ENCODE data around the gene DNER. TPM values are rescaled to one million over a fixed set of nuclear protein-coding genes. Genes with fewer than 3 reads are reported as not detected.

The DNER gene
- total RNA-seq, 2 donors from 2014 or later, result 0.11 to 0.18 TPM

- Mint-ChIP-seq H3K27ac (no peak overlapping the region), H3K4me3 (no peak overlapping the region), H3K36me3 (ENCODE audit: low read depth) (no peaks in the 10 kb centered on the region), H3K4me1 (no peaks in the 10 kb centered on the region), H3K9me3 (peaks cover 5% of the 10 kb centered on the region), H3K27me3 (ENCODE audit: insufficient read depth) (no peaks in the 10 kb centered on the region)
- Histone ChIP-seq H3K9me3 (ENCODE audit: control insufficient read depth, low read length) (no peaks in the 10 kb centered on the region), H3K9ac (ENCODE audit: extremely low read depth, low read length, poor library complexity, severe bottlenecking) (no peak overlapping the region), H3K27me3 (ENCODE audit: control insufficient read depth, insufficient read depth, low read length, poor library complexity, severe bottlenecking) (no peaks in the 10 kb centered on the region), H3K4me1 (ENCODE audit: control insufficient read depth, insufficient read depth, low read length) (no peaks in the 10 kb centered on the region), H3K4me3 (ENCODE audit: low read length) (no peak overlapping the region), H3K36me3 (ENCODE audit: control insufficient read depth, insufficient read depth, low read length) (no peaks in the 10 kb centered on the region), H3K27ac (ENCODE audit: low read depth, low read length) (no peak overlapping the region)
- TF ChIP-seq CTCF (conservative IDR thresholded peaks at IDR 0.05), result no peak
- DNase-seq, result no peak
- WGBS, 2 experiments (ENCODE audit: insufficient coverage in 1 of 2, insufficient read length in 1 of 2), result 83 to 85% methylated on average over 3 to 4 of the region's 4 CpGs
Measured at GRCh38 chr2:229346816-229347540, 367.4 kb downstream of the DNER start.

- no peaks in the 10 kb centered on the region for H3K27me3 Mint-ChIP-seq (ENCODE audit: insufficient read depth)
Measured at GRCh38 chr2:229344955-229345354, 369.4 kb downstream of the DNER start.

GRCh38 chr2:229344151-229344551 is 370.2 kb downstream of the DNER start:
- no peaks in the 10 kb centered on the region for H3K9me3 Mint-ChIP-seq

More at GRCh38 chr2:229344955-229345354, 369.4 kb downstream of the DNER start:
- H3K27ac Mint-ChIP-seq, result no peak overlapping the region
- 97% methylated on average over 4 of the region's 4 CpGs; no CpG with 5 or more reads in 1 of the 2 experiments for WGBS, 2 experiments (ENCODE audit: insufficient coverage in 1 of 2, insufficient read length in 1 of 2)
- H3K27ac ChIP-seq (ENCODE audit: low read depth, low read length), result no peak overlapping the region
- no peaks in the 10 kb centered on the region for H3K4me1 ChIP-seq (ENCODE audit: control insufficient read depth, insufficient read depth, low read length)
- no peak overlapping the region for H3K4me3 Mint-ChIP-seq
- no peak for TF ChIP-seq CTCF (conservative IDR thresholded peaks at IDR 0.05)
- no peaks in the 10 kb centered on the region for H3K27me3 ChIP-seq (ENCODE audit: control insufficient read depth, insufficient read depth, low read length, poor library complexity, severe bottlenecking)
- peaks cover 4% of the 10 kb centered on the region for H3K9me3 Mint-ChIP-seq
- H3K9me3 ChIP-seq (ENCODE audit: control insufficient read depth, low read length), result no peaks in the 10 kb centered on the region
- no peaks in the 10 kb centered on the region for H3K36me3 ChIP-seq (ENCODE audit: control insufficient read depth, insufficient read depth, low read length)
- no peak for DNase-seq
- H3K9ac ChIP-seq (ENCODE audit: extremely low read depth, low read length, poor library complexity, severe bottlenecking), result no peak overlapping the region
- no peak overlapping the region for H3K4me3 ChIP-seq (ENCODE audit: low read length)
- no peaks in the 10 kb centered on the region for H3K4me1 Mint-ChIP-seq
- no peaks in the 10 kb centered on the region for H3K36me3 Mint-ChIP-seq (ENCODE audit: low read depth)

More at GRCh38 chr2:229344151-229344551, 370.2 kb downstream of the DNER start:
- no peaks in the 10 kb centered on the region for H3K36me3 ChIP-seq (ENCODE audit: control insufficient read depth, insufficient read depth, low read length)
- TF ChIP-seq CTCF (conservative IDR thresholded peaks at IDR 0.05), result no peak
- no peak overlapping the region for H3K27ac ChIP-seq (ENCODE audit: low read depth, low read length)
- 94 to 97% methylated on average over 5 to 6 of the region's 6 CpGs for WGBS, 2 experiments (ENCODE audit: insufficient coverage in 1 of 2, insufficient read length in 1 of 2)
- H3K4me3 ChIP-seq (ENCODE audit: low read length), result no peak overlapping the region
- Mint-ChIP-seq H3K4me1 (no peaks in the 10 kb centered on the region), H3K36me3 (ENCODE audit: low read depth) (no peaks in the 10 kb centered on the region), H3K4me3 (no peak overlapping the region), H3K27ac (no peak overlapping the region), H3K27me3 (ENCODE audit: insufficient read depth) (no peaks in the 10 kb centered on the region)
- no peaks in the 10 kb centered on the region for H3K4me1 ChIP-seq (ENCODE audit: control insufficient read depth, insufficient read depth, low read length)
- H3K9me3 ChIP-seq (ENCODE audit: control insufficient read depth, low read length), result no peaks in the 10 kb centered on the region
- no peak for DNase-seq
- no peaks in the 10 kb centered on the region for H3K27me3 ChIP-seq (ENCODE audit: control insufficient read depth, insufficient read depth, low read length, poor library complexity, severe bottlenecking)
- H3K9ac ChIP-seq (ENCODE audit: extremely low read depth, low read length, poor library complexity, severe bottlenecking), result no peak overlapping the region
